Rectal smooth muscle tissue (tissue), 1 donor: ENCODE measurements around the gene DAGLA.

Source experiments
- H3K27ac ChIP-seq: one replicate; pipeline ENCODE4 v1.7.0; 2013; ENCODE audit warnings: low read depth, low read length, inconsistent platforms
- H3K27me3 ChIP-seq: one replicate; pipeline ENCODE4 v1.7.0; 2013; ENCODE audit warnings: low read length; ENCODE audit not compliant: control insufficient read depth, insufficient read depth
- H3K36me3 ChIP-seq: one replicate; pipeline ENCODE4 v1.7.0; 2013; ENCODE audit warnings: low read length; ENCODE audit not compliant: control insufficient read depth, insufficient read depth
- H3K4me1 ChIP-seq: one replicate; pipeline ENCODE4 v1.7.0; 2013; ENCODE audit warnings: low read length; ENCODE audit not compliant: control insufficient read depth, insufficient read depth
- H3K4me3 ChIP-seq: one replicate; pipeline ENCODE4 v1.7.0; 2013; ENCODE audit warnings: low read length
- H3K9ac ChIP-seq: one replicate; pipeline ENCODE4 v1.7.0; 2013; ENCODE audit warnings: low read length

Gene DAGLA

GRCh38 chr11:61761440-61762222 lies 81.4 kb downstream of the DAGLA start:
- no peak overlapping the region for H3K4me3 ChIP-seq
- no peaks in the 10 kb centered on the region for H3K4me1 ChIP-seq
- no peaks in the 10 kb centered on the region for H3K36me3 ChIP-seq
- peaks cover 3% of the 10 kb centered on the region for H3K27me3 ChIP-seq
- H3K27ac ChIP-seq, result no peak overlapping the region
- no peak overlapping the region for H3K9ac ChIP-seq

DNA sequence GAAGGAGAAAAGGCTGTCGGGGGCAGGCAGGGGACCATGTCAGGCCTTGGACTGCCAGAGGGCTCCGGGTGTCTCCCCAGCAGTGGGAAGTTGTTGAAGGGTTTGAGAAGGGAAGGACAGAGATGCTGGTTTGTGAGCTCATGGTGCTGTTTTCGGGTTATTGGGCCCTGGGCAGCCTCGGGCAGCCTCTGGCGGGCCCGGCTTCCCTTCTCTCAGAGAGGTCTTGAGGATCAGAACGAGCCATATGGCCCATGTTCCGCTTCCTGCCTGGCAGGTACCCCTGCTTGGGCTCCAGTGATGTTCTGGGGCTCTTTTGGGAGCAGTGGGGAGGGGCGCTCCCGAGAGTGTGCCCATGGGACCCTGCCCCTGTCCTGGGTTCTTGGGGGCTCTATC lies 82.0 kb downstream of the DAGLA start:
- no peak overlapping the region for H3K9ac ChIP-seq
- no peaks in the 10 kb centered on the region for H3K36me3 ChIP-seq
- peaks cover 3% of the 10 kb centered on the region for H3K27me3 ChIP-seq
- H3K4me3 ChIP-seq, result no peak overlapping the region
- no peak overlapping the region for H3K27ac ChIP-seq
- no peaks in the 10 kb centered on the region for H3K4me1 ChIP-seq

GRCh38 chr11:61762798-61763197 lies 82.6 kb downstream of the DAGLA start:
- H3K4me1 ChIP-seq, result no peaks in the 10 kb centered on the region
- no peaks in the 10 kb centered on the region for H3K36me3 ChIP-seq
- peaks cover 3% of the 10 kb centered on the region for H3K27me3 ChIP-seq
- H3K27ac ChIP-seq, result no peak overlapping the region
- H3K9ac ChIP-seq, result no peak overlapping the region
- no peak overlapping the region for H3K4me3 ChIP-seq

DNA sequence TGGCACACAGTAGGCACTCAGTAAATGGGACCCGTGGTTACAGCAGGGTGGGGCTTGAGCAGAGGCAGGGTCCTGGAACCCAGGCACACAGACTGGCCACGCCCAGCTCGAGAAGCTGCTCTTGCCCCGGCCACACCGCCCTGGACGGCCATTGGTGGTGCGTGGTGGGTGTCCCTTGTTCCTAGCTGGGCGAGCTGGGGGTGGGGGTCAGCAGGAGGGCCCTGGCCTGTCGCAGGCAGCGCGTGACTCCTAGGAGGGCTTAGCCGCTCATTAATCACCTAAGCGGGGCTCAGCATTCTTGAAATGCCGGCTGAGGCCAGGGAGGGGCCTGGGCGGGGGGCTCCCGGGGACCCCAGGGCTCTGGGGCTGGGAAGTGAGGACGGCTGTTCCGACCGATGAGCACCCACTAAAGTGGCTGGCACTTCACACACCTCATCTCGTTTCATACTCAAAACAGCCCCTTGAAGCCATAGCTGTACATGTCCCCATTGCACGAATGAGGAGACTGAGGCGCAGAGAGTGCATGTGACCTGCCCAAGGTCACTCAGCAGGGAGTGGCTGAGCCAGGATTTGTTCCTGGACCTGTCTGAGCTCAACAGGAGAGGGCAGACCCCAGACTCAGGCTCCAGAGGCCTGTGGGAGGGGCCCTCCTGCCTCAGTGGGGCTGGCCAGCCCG lies 83.9 kb downstream of the DAGLA start:
- Histone ChIP-seq H3K27me3 (no peaks in the 10 kb centered on the region), H3K4me3 (no peak overlapping the region), H3K4me1 (no peaks in the 10 kb centered on the region), H3K9ac (no peak overlapping the region), H3K27ac (no peak overlapping the region), H3K36me3 (no peaks in the 10 kb centered on the region)

DNA sequence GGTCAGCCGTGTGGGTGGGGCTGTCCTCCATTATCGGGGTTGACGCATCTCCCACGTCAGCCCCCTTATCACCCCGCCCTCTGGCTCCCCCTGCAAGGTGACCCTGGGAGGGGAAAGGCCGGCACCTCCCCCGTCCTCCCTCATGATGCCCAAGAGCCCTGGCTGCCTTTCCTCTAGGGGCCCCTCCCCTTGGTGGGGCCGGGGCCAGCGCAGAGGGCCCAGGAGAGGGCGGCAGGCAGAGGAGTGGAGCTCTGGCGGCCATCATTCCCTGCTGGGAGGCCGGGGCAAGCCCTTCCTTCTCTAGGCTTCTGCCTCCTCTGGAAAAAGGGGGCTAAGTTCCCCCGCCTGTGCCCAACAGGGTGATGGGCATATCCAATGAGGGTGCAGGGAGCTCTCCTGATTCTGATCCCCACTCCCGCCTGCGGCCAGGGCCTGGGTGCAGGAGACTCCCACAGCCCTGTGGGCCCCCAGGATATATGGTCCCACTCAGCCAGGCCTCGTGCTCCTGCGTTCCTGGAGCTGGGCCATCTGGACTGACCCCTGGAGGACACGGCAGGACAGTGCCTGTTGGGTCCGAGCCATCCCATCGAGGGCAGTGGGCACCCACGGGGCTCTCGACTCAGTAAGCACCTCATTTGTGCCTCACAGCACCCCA lies 84.5 kb downstream of the DAGLA start:
- no peak overlapping the region for H3K4me3 ChIP-seq
- no peak overlapping the region for H3K9ac ChIP-seq
- H3K27me3 ChIP-seq, result no peaks in the 10 kb centered on the region
- H3K4me1 ChIP-seq, result no peaks in the 10 kb centered on the region
- H3K27ac ChIP-seq, result no peak overlapping the region
- H3K36me3 ChIP-seq, result no peaks in the 10 kb centered on the region

DNA sequence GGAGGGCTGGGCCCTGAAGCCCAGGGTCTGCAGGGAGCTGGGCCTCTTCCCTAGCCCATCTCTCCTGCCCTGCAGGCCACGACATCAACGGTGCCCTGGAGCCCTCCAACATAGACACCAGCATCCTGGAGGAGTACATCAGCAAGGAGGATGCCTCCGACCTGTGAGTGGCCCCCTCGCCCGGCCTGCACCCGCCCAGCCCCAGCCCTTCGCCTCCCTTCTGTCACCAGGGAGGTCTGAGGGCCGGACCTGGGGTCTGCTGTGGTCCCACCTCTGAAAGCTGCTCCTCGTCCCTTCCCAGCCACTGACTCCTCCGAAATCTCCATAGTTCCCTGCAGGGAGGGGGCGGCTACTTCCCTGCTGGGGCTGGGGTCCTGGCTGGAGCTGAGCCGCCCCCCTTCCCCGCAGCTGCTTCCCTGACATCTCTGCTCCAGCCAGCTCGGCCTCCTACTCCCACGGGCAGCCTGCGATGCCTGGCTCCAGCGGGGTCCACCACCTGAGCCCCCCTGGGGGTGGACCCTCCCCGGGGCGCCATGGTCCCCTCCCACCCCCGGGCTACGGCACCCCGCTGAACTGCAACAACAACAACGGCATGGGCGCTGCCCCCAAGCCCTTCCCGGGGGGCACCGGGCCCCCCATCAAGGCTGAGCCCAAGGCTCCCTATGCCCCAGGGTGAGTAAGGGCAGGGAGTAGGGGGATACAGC lies 85.5 kb downstream of the DAGLA start:
- Histone ChIP-seq H3K27ac (no peak overlapping the region), H3K36me3 (no peaks in the 10 kb centered on the region), H3K9ac (no peak overlapping the region)

DNA sequence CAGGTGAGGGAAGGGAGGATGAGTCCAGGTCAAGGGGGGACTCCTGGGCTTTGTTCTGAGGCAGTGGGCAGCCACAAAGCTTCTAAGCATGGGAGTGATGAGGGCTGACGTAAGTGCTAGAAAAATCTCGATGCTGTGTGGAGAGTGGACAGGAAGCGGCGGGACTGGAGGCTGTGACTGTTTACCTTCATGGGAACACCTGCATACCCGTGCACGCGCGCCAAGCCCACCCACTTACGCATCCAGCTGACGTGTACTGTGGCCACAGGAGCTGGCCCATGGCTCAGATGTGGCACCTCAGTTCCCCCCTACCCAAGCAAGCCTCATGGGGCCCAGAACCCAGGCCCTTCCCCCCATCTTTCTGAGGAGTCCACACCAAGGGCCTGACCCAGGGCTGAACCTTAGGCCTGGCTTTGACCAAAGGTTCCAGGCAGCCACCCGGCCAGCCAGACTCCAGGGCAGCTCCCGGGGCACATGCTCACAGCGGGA lies 86.2 kb downstream of the DAGLA start:
- Histone ChIP-seq H3K27ac (no peak overlapping the region), H3K4me1 (no peaks in the 10 kb centered on the region), H3K36me3 (no peaks in the 10 kb centered on the region), H3K9ac (no peak overlapping the region), H3K4me3 (no peak overlapping the region), H3K27me3 (no peaks in the 10 kb centered on the region)

More for the DNA sequence above, 85.5 kb downstream of the DAGLA start:
- Histone ChIP-seq H3K4me1 (no peaks in the 10 kb centered on the region), H3K4me3 (no peak overlapping the region), H3K27me3 (no peaks in the 10 kb centered on the region)

- H3K9ac ChIP-seq, result no peak overlapping the region
- H3K4me3 ChIP-seq, result no peak overlapping the region
- H3K27ac ChIP-seq, result no peak overlapping the region
- no peaks in the 10 kb centered on the region for H3K36me3 ChIP-seq
- H3K4me1 ChIP-seq, result no peaks in the 10 kb centered on the region
- H3K27me3 ChIP-seq, result no peaks in the 10 kb centered on the region
Observed at GRCh38 chr11:61768376-61769076, 88.3 kb downstream of the DAGLA start.

DNA sequence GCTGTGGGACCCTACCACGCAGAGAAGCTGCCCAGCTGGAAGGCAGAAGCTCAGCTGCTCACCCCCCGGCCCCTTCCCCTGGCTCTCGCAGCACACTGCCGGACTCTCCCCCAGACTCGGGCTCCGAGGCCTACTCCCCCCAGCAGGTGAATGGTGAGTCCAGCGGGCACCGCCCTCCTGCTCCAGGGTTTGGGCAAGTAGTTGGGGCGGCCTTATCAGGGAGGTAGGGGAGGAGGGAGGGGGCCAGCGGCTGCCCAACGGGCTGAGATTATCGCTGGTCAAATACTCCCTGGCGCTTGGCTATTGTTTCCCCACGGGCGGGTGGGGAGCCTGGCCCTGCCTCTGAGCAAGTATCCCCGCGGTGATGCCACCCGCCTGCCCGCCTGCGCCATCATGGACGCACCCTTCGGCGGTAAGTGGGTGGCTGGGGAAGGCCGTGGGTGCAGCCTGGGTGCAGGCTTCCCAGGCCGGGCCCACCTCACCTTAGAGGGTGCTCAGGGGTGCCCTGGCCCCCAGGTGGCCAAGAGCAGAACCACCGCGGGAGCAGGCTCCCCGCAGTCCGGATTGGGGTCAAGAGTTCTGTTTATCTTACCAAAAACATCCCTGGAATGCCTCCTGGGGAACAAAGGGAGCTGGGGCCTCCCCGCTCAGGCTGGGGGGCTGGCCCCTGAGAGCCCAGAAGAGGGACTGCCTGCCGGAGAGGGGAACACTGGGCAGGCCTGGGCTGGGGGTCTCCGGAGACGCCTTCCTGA lies 89.2 kb downstream of the DAGLA start:
- no peaks in the 10 kb centered on the region for H3K36me3 ChIP-seq
- H3K27me3 ChIP-seq, result no peaks in the 10 kb centered on the region
- no peak overlapping the region for H3K27ac ChIP-seq
- H3K4me3 ChIP-seq, result no peak overlapping the region
- no peak overlapping the region for H3K9ac ChIP-seq
- no peaks in the 10 kb centered on the region for H3K4me1 ChIP-seq

DNA sequence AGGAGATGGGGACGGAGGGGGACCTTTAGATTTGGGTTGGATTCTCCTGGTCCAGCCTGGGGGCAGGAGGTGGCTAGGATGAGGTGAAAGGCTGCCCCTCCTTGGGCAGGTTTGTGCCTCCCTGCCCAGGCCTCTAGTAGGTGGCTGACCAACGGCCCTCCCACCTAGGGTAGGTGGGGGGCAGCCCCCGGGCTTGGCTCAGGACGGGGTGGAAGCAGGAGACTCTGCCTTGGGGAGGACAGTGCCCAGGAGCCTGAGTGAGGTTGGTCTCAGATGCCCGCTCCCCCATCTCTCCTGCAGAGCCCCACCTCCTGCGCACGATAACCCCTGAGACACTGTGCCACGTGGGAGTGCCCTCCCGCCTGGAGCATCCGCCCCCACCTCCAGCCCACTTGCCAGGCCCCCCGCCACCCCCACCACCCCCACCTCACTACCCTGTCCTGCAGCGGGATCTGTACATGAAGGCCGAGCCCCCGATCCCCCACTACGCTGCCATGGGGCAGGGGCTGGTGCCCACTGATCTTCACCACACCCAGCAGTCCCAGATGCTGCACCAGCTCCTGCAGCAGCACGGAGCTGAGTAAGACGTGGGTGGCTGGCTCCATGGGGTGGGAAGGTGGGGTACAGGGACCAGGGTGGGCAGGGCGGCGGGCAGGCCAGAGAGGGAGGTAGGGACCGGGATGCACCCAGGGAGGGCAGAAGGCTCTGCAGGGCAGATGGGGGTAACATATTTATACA lies 89.9 kb downstream of the DAGLA start:
- Histone ChIP-seq H3K36me3 (no peaks in the 10 kb centered on the region), H3K9ac (no peak overlapping the region), H3K4me3 (no peak overlapping the region), H3K27ac (no peak overlapping the region), H3K4me1 (no peaks in the 10 kb centered on the region), H3K27me3 (no peaks in the 10 kb centered on the region)
